Suprapubic skin (tissue), 4 donors: Measurements from ENCODE around the gene SMLR1. TPM values are rescaled to one million over a fixed set of nuclear protein-coding genes. Genes with fewer than 3 reads are reported as not detected.

ENCODE experiments used
- DNase-seq, 2 donors: peaks; one replicate each; pipeline ENCODE4 v3.0.0-alpha.2; 2019; ENCODE audit warnings: low spot score in 2 of 2
- H3K27ac ChIP-seq: fragments of 200-600 bp; sonication (generic); one replicate; pipeline ENCODE4 v1.5.1; 2019
- H3K27me3 ChIP-seq: fragments of 200-600 bp; sonication (generic); one replicate; pipeline ENCODE4 v1.5.1; 2019
- H3K36me3 ChIP-seq: fragments of 200-600 bp; sonication (generic); one replicate; pipeline ENCODE4 v1.5.1; 2019
- H3K4me1 ChIP-seq: fragments of 200-600 bp; sonication (generic); one replicate; pipeline ENCODE4 v1.5.1; 2019
- H3K4me3 ChIP-seq: fragments of 200-600 bp; sonication (generic); one replicate; pipeline ENCODE4 v1.5.1; 2019; ENCODE audit warnings: mild to moderate bottlenecking
- H3K9me3 ChIP-seq: fragments of 200-600 bp; sonication (generic); one replicate; pipeline ENCODE4 v1.5.1; 2019
- EP300 ChIP-seq: sonication (generic); formaldehyde crosslinking; IDR thresholded peaks from one replicate; pipeline ENCODE4 v1.6.1; 2017; ENCODE audit warnings: antibody characterized with exemption
- POLR2A ChIP-seq, 2 donors: fragments of 450-650 bp; IDR thresholded peaks; one replicate each; pipeline ENCODE4 v1.6.1; 2017; ENCODE audit warnings: antibody characterized with exemption in 2 of 2, mild to moderate bottlenecking in 2 of 2, moderate library complexity in 2 of 2
- POLR2AphosphoS5 ChIP-seq, 3 donors: sonication (generic); formaldehyde crosslinking; IDR thresholded peaks; one replicate each; pipeline ENCODE4 v1.6.1; 2017; ENCODE audit warnings: antibody characterized with exemption in 3 of 3
- WGBS: methylation state at CpG from one replicate; pipeline ENCODE4 v1.1.5; 2018; 5-methylcytosine and 5-hydroxymethylcytosine counted together
- total RNA-seq, 4 donors: library from RNA; depleted of rRNA; stranded (reverse); fragments of >200 nt; gene quantifications; one replicate each; pipeline ENCODE4 v1.1.0, GENCODE V29; 2016
- TF ChIP-seq, protein P1 (sequence below), 2 donors: fragments of 200-600 bp in 1 of 2; fragments of 450-650 bp in 1 of 2; sonication (generic) in 1 of 2; IDR thresholded peaks; one replicate each; pipeline ENCODE4 v1.5.1; 2016 to 2019; ENCODE audit warnings: antibody characterized with exemption in 2 of 2, mild to moderate bottlenecking in 1 of 2, moderate library complexity in 1 of 2

Gene SMLR1
- total RNA-seq, 4 donors from 2014 or later: not detected

GRCh38 chr6:130848945-130849344 is 21.7 kb downstream of the SMLR1 start:
- Histone ChIP-seq H3K9me3 (no peaks in the 10 kb centered on the region), H3K27ac (no peak overlapping the region), H3K4me1 (no peaks in the 10 kb centered on the region), H3K27me3 (no peaks in the 10 kb centered on the region), H3K4me3 (no peak overlapping the region), H3K36me3 (no peaks in the 10 kb centered on the region)
- DNase-seq: no peak
- no peak for TF ChIP-seq POLR2A (IDR thresholded peaks at IDR 0.05)
- TF ChIP-seq, protein P1, sequence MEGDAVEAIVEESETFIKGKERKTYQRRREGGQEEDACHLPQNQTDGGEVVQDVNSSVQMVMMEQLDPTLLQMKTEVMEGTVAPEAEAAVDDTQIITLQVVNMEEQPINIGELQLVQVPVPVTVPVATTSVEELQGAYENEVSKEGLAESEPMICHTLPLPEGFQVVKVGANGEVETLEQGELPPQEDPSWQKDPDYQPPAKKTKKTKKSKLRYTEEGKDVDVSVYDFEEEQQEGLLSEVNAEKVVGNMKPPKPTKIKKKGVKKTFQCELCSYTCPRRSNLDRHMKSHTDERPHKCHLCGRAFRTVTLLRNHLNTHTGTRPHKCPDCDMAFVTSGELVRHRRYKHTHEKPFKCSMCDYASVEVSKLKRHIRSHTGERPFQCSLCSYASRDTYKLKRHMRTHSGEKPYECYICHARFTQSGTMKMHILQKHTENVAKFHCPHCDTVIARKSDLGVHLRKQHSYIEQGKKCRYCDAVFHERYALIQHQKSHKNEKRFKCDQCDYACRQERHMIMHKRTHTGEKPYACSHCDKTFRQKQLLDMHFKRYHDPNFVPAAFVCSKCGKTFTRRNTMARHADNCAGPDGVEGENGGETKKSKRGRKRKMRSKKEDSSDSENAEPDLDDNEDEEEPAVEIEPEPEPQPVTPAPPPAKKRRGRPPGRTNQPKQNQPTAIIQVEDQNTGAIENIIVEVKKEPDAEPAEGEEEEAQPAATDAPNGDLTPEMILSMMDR (IDR thresholded peaks at IDR 0.05): no peak
- no peak for TF ChIP-seq EP300
- no peak for TF ChIP-seq POLR2AphosphoS5 (IDR thresholded peaks at IDR 0.05)
- WGBS: 86% methylated on average over 2 of the region's 2 CpGs

DNA sequence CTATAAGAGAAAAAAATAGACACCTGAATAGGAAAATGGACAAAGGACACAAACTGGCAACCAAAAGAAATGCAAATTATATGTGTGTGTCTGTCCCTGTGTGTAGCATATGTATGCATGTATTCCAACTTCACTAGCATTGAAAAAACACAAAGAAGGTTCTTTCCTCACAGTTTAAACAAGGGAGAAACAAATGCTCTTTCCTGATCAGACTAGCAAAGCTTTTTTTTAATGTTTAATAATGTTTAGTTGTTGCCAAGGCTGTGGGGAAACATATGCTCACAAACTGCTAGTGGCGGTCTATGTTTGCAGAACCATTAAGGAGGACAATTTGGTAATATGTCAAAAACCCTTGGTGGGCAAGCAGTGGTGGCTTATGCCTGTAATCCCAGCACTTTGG is 22.4 kb downstream of the SMLR1 start:
- H3K36me3 ChIP-seq: no peaks in the 10 kb centered on the region
- WGBS: 95% methylated on average over 1 of the region's 1 CpG

GRCh38 chr6:130851026-130851425 is 23.8 kb downstream of the SMLR1 start:
- no peak overlapping the region for H3K4me3 ChIP-seq
- DNase-seq: no peak
- TF ChIP-seq EP300 (no peak), POLR2AphosphoS5 (IDR thresholded peaks at IDR 0.05) (no peak), POLR2A (IDR thresholded peaks at IDR 0.05) (no peak)
- TF ChIP-seq, protein P1 (IDR thresholded peaks at IDR 0.05): no peak
- WGBS: 65% methylated on average over 1 of the region's 1 CpG
- no peaks in the 10 kb centered on the region for H3K9me3 ChIP-seq
- no peak overlapping the region for H3K27ac ChIP-seq
- no peaks in the 10 kb centered on the region for H3K36me3 ChIP-seq
- no peaks in the 10 kb centered on the region for H3K4me1 ChIP-seq
- no peaks in the 10 kb centered on the region for H3K27me3 ChIP-seq

More for the DNA sequence above, 22.4 kb downstream of the SMLR1 start:
- DNase-seq: no peak
- no peak for TF ChIP-seq POLR2A (IDR thresholded peaks at IDR 0.05)
- no peak for TF ChIP-seq POLR2AphosphoS5 (IDR thresholded peaks at IDR 0.05)
- TF ChIP-seq EP300: no peak
- TF ChIP-seq, protein P1 (IDR thresholded peaks at IDR 0.05): no peak
- no peaks in the 10 kb centered on the region for H3K9me3 ChIP-seq
- no peaks in the 10 kb centered on the region for H3K27me3 ChIP-seq
- no peak overlapping the region for H3K27ac ChIP-seq
- H3K4me1 ChIP-seq: no peaks in the 10 kb centered on the region
- H3K4me3 ChIP-seq: no peak overlapping the region

DNA sequence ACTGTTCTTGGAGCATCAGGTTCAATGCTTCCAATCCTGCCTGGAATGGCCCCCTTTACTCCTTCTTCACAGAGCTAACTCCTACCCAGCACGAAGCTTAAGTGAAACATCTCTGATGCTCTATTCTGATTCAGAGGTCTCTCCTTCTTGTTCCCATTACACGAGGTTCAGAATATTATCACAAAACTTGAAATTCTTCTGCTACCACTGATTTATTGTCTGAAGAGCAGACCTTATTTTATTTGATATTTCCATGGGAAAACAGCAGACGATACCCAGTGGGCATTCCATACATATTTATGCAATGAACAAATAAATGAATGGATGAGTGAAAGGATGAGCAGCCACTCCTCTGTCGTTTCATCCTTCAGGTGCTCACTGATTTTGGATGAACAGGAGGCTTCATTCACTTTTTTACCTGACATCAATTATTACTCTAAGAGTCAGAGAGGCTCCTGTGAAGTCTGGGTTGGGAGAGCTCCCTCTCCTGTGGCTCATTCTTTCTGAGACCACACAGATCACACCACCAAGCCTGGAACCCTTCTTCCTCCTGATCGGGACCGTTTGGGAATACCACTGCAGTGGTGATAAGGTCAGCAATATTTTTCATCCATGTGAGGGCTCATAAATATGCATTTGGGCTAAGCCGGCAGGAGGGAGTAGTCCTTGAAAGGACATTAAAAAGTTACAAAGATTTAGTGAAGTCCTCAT is 25.8 kb downstream of the SMLR1 start:
- Histone ChIP-seq H3K4me1 (no peaks in the 10 kb centered on the region), H3K27me3 (no peaks in the 10 kb centered on the region), H3K9me3 (no peaks in the 10 kb centered on the region), H3K4me3 (no peak overlapping the region), H3K36me3 (no peaks in the 10 kb centered on the region), H3K27ac (no peak overlapping the region)
- no peak for DNase-seq
- no peak for TF ChIP-seq POLR2AphosphoS5 (IDR thresholded peaks at IDR 0.05)
- no peak for TF ChIP-seq POLR2A (IDR thresholded peaks at IDR 0.05)
- no peak for TF ChIP-seq EP300
- TF ChIP-seq, protein P1 (IDR thresholded peaks at IDR 0.05): no peak
- 64% methylated on average over 7 of the region's 7 CpGs for WGBS

GRCh38 chr6:130853555-130854183 is 26.5 kb downstream of the SMLR1 start:
- 84% methylated on average over 5 of the region's 5 CpGs for WGBS
- Histone ChIP-seq H3K27me3 (no peaks in the 10 kb centered on the region), H3K36me3 (no peaks in the 10 kb centered on the region), H3K9me3 (no peaks in the 10 kb centered on the region), H3K4me1 (no peaks in the 10 kb centered on the region), H3K4me3 (no peak overlapping the region), H3K27ac (no peak overlapping the region)
- TF ChIP-seq EP300 (no peak), POLR2AphosphoS5 (IDR thresholded peaks at IDR 0.05) (no peak), POLR2A (IDR thresholded peaks at IDR 0.05) (no peak)
- TF ChIP-seq, protein P1 (IDR thresholded peaks at IDR 0.05): no peak
- no peak for DNase-seq
